Measurements from ENCODE around the gene TMEM266. TPM values are rescaled to one million over a fixed set of nuclear protein-coding genes. Genes with fewer than 3 reads are reported as not detected.
"Not testable (repeated sequence)": the region's sequence is repeated elsewhere in the genome, so short reads cannot be mapped to it uniquely, and the experiment has no call there.

TMEM266 gene
- total and polyA plus RNA-seq, 10 donors = 0.61 to 1.8 (median 1.4) TPM

GRCh38 chr15:76035593-76035992 lies 24.2 kb upstream of the TMEM266 start:
- 59 to 78% (median 72%) methylated on average over 3 of the region's 3 CpGs for WGBS, 5 donors
- no peaks in the 10 kb centered on the region for H3K27me3 ChIP-seq (replicated peaks in 1 of 7)
- no peak for TF ChIP-seq CTCF (IDR thresholded peaks at IDR 0.05 in 8 of 11, conservative IDR thresholded peaks at IDR 0.05 in 3 of 11)
- TF ChIP-seq POLR2A (IDR thresholded peaks at IDR 0.05) = no peak
- TF ChIP-seq POLR2AphosphoS5 (IDR thresholded peaks at IDR 0.05) = no peak
- no peak for DNase-seq
- peaks cover 0 to 19% (median 10%) of the 10 kb centered on the region in 8 donors for H3K9me3 ChIP-seq
- no peaks in the 10 kb centered on the region for H3K36me3 ChIP-seq
- H3K4me3 ChIP-seq = no peak overlapping the region
- no peaks in the 10 kb centered on the region for H3K4me1 ChIP-seq
- intact Hi-C loops (cut with DNase I; ENCODE audit: low total_unique reads) = no loop called here
- H3K27ac ChIP-seq = no peak overlapping the region

DNA sequence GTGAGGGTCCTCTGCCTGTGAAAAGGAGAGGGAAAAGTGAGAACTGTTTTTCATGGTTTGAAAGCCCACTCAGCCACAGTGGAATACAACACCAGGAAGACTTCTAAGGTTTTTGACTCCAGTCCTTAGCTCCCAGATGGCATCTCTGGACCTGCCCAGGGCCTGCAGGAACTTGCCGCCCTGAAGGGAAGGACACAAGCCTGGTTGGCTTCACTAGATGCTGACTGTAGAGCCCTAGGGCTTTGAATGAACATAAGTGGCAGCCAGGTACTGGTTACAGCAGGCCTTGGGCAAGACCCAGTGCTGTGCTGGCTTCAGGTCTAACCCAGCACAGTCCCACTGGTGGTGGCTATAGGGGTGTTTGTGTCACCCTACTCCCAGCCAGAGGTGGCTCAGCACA lies 21.3 kb upstream of the TMEM266 start:
- intact Hi-C loops (cut with DNase I; ENCODE audit: low total_unique reads) = no loop called here
- Histone ChIP-seq H3K4me1 (no peaks in the 10 kb centered on the region), H3K4me3 (no peak overlapping the region), H3K27me3 (replicated peaks in 1 of 7) (no peaks in the 10 kb centered on the region), H3K27ac (no peak overlapping the region), H3K9me3 (peaks cover 0 to 42% (median 31%) of the 10 kb centered on the region in 8 donors), H3K36me3 (no peaks in the 10 kb centered on the region)
- TF ChIP-seq POLR2AphosphoS5 (IDR thresholded peaks at IDR 0.05) (no peak), POLR2A (IDR thresholded peaks at IDR 0.05) (no peak), CTCF (IDR thresholded peaks at IDR 0.05 in 8 of 11, conservative IDR thresholded peaks at IDR 0.05 in 3 of 11) (no peak)
- 80 to 93% (median 89%) methylated on average over 1 of the region's 1 CpG for WGBS, 5 donors
- DNase-seq = no peak

DNA sequence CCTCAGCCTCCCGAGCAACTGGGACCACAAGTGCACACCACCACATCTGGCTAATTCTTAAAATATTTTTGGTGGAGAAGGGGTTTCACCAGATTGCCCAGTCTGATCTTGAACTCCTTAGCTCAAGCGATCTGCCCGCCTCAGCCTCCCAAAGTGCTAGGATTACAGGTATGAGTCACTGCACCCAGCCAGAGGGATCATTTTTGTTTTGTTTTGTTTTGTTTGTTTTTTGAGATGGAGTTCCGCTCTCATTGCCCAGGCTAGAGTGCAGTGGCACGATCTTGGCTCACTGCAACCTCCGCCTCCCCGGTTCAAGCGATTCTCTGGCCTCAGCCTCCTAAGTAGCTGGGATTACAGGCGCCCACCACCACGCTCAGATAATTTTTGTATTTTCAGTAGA lies 5.6 kb upstream of the TMEM266 start:
- Histone ChIP-seq H3K27me3 (replicated peaks in 1 of 7) (peaks cover 0 to 33% (median 4%) of the 10 kb centered on the region in 7 donors), H3K4me1 (peaks cover 13 to 33% (median 21%) of the 10 kb centered on the region in 6 donors)
- DNase-seq; H3K4me3 ChIP-seq; H3K36me3 ChIP-seq; H3K27ac ChIP-seq; intact Hi-C loops (cut with DNase I; ENCODE audit: low total_unique reads); H3K9me3 ChIP-seq: not testable (repeated sequence)
- WGBS, 5 donors = 89 to 96% (median 94%) methylated on average over 10 of the region's 10 CpGs

GRCh38 chr15:76056931-76057330 lies 2.9 kb upstream of the TMEM266 start:
- TF ChIP-seq CTCF (IDR thresholded peaks at IDR 0.05 in 8 of 11, conservative IDR thresholded peaks at IDR 0.05 in 3 of 11) (no peak), POLR2A (IDR thresholded peaks at IDR 0.05) (no peak), POLR2AphosphoS5 (IDR thresholded peaks at IDR 0.05) (no peak)
- Histone ChIP-seq H3K27me3 (replicated peaks in 1 of 7) (peaks cover 0 to 43% (median 4%) of the 10 kb centered on the region in 7 donors), H3K9me3 (no peaks in the 10 kb centered on the region), H3K27ac (peak overlapping the region in 2 of 8 donors; percentile 48 to 54), H3K4me3 (peak overlapping the region in 1 of 8 donors; percentile 42), H3K4me1 (peaks cover 13 to 48% (median 34%) of the 10 kb centered on the region in 6 donors), H3K36me3 (no peaks in the 10 kb centered on the region)
- DNase-seq = no peak
- 6 to 14% (median 13%) methylated on average over 3 of the region's 3 CpGs for WGBS, 5 donors
- intact Hi-C loops (cut with DNase I; ENCODE audit: low total_unique reads) = loop anchor here (5.0 kb wide), 1 partner anchor 85 kb away; no protein-coding TSS in a partner anchor

Measured in spleen (tissue), 11 donors.